Natural killer cell (primary cell): Measurements from ENCODE around the gene RAD51B. TPM values are rescaled to one million over a fixed set of nuclear protein-coding genes. Genes with fewer than 3 reads are reported as not detected.

Experiments used
- ATAC-seq, 3 donors: fragments of 150-1000 bp in 2 of 3; fragments of 200-7000 bp in 1 of 3; cut with Tn5 transposase; 1 replicate in 1 of 3; 2 replicates in 2 of 3; pipeline ENCODE4 v1.10.0; 2021; ENCODE audit warnings: mild to moderate bottlenecking in 2 of 3, moderate library complexity in 2 of 3
- DNase-seq, 2 donors: peaks; one replicate each; pipeline versions ENCODE4 v3.0.0 to v3.0.0-alpha.2; 2013 to 2021; ENCODE audit warnings: mixed read lengths in 1 of 2
- H3K27ac ChIP-seq: one replicate; pipeline ENCODE4 v1.5.1; 2013; ENCODE audit warnings: mild to moderate bottlenecking, low read length
- H3K27me3 ChIP-seq: one replicate; pipeline ENCODE4 v1.6.1; 2013; ENCODE audit warnings: low read length; ENCODE audit not compliant: control insufficient read depth, insufficient read depth
- H3K36me3 ChIP-seq: one replicate; pipeline ENCODE4 v1.6.1; 2013; ENCODE audit warnings: low read length; ENCODE audit not compliant: control insufficient read depth, insufficient read depth
- H3K4me1 ChIP-seq: one replicate; pipeline ENCODE4 v1.6.1; 2013; ENCODE audit warnings: low read length; ENCODE audit not compliant: control insufficient read depth, insufficient read depth
- H3K4me3 ChIP-seq: one replicate; pipeline ENCODE4 v1.5.1; 2013; ENCODE audit warnings: low read length
- H3K9me3 ChIP-seq: one replicate; pipeline ENCODE4 v1.6.1; 2013; ENCODE audit warnings: low read length; ENCODE audit not compliant: control insufficient read depth, insufficient read depth
- H3K27ac Mint-ChIP-seq, 2 donors: one replicate each; pipeline ENCODE4 v1.8.0; 2022; ENCODE audit warnings: mild to moderate bottlenecking in 2 of 2, mixed read lengths in 2 of 2, moderate library complexity in 1 of 2
- H3K27me3 Mint-ChIP-seq, 2 donors: one replicate each; pipeline ENCODE4 v1.8.0; 2022; ENCODE audit warnings: low read depth in 2 of 2, mixed read lengths in 2 of 2
- H3K36me3 Mint-ChIP-seq: one replicate; pipeline ENCODE4 v1.8.0; 2022; ENCODE audit warnings: mixed read lengths
- H3K4me1 Mint-ChIP-seq, 2 donors: one replicate each; pipeline ENCODE4 v1.8.0; 2022; ENCODE audit warnings: mixed read lengths in 2 of 2
- H3K4me3 Mint-ChIP-seq: one replicate; pipeline ENCODE4 v1.8.0; 2022; ENCODE audit warnings: mild to moderate bottlenecking, moderate library complexity, mixed read lengths
- H3K9me3 Mint-ChIP-seq, 2 donors: one replicate each; pipeline ENCODE4 v1.8.0; 2022; ENCODE audit warnings: mixed read lengths in 2 of 2
- WGBS: methylation state at CpG from one replicate; pipeline ENCODE4 v1.1.7; 2013; ENCODE audit warnings: missing lambda C conversion rate; ENCODE audit not compliant: insufficient coverage; 5-methylcytosine and 5-hydroxymethylcytosine counted together
- intact Hi-C: fragments of 100-400 bp; cut with micrococcal nuclease; formaldehyde crosslinking; loops from one replicate; pipeline ENCODE4 v1.14.2; 2022
- total RNA-seq, 4 donors: library from RNA; stranded (reverse); fragments of 120-200 nt in 1 of 4; gene quantifications; one replicate each; pipeline versions ENCODE4 v1.2.3 to v1.2.4, GENCODE V29; 2013 to 2022
- TF ChIP-seq, protein P1 (sequence below): fragments of 200-600 bp; IDR thresholded peaks from one replicate; pipeline ENCODE4 v1.8.0; 2022; ENCODE audit warnings: antibody characterized with exemption

RAD51B gene
- total RNA-seq, 3 donors from 2014 or later (not counting 1 experiment from before 2014, with no cell fraction given), result 28.1 to 37.6 (median 28.6) TPM

DNA sequence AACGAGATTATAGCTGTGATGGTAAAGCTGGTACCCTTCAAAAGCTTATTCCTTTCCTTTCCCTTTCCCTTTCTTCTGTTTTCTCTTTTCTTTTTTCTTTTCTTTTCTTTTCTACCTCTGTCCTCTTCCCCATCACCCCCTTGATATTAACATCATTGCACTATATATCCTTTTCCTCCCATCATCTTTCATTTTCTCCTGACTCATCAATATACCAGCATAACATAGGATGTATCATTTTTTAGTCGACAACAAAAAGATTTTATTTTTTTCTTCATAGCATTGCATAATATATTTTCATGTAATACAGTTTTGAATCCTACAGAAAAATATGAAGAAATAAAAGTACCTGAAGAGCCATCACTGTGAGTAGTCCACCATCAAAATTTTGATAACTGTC, 230.6 kb downstream of the RAD51B start:
- ATAC-seq, result no peak
- no peaks in the 10 kb centered on the region for H3K4me1 Mint-ChIP-seq
- TF ChIP-seq, protein P1, sequence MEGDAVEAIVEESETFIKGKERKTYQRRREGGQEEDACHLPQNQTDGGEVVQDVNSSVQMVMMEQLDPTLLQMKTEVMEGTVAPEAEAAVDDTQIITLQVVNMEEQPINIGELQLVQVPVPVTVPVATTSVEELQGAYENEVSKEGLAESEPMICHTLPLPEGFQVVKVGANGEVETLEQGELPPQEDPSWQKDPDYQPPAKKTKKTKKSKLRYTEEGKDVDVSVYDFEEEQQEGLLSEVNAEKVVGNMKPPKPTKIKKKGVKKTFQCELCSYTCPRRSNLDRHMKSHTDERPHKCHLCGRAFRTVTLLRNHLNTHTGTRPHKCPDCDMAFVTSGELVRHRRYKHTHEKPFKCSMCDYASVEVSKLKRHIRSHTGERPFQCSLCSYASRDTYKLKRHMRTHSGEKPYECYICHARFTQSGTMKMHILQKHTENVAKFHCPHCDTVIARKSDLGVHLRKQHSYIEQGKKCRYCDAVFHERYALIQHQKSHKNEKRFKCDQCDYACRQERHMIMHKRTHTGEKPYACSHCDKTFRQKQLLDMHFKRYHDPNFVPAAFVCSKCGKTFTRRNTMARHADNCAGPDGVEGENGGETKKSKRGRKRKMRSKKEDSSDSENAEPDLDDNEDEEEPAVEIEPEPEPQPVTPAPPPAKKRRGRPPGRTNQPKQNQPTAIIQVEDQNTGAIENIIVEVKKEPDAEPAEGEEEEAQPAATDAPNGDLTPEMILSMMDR, result no peak
- Histone ChIP-seq H3K27me3 (no peaks in the 10 kb centered on the region), H3K27ac (no peak overlapping the region), H3K9me3 (no peaks in the 10 kb centered on the region), H3K4me3 (no peak overlapping the region), H3K4me1 (no peaks in the 10 kb centered on the region), H3K36me3 (no peaks in the 10 kb centered on the region)
- no peaks in the 10 kb centered on the region for H3K9me3 Mint-ChIP-seq
- 100% methylated on average over 1 of the region's 2 CpGs for WGBS
- H3K36me3 Mint-ChIP-seq, result no peaks in the 10 kb centered on the region
- no peaks in the 10 kb centered on the region for H3K27me3 Mint-ChIP-seq
- DNase-seq, result no peak
- intact Hi-C loops, result no loop called here
- H3K27ac Mint-ChIP-seq, result no peak overlapping the region
- H3K4me3 Mint-ChIP-seq, result no peak overlapping the region

DNA sequence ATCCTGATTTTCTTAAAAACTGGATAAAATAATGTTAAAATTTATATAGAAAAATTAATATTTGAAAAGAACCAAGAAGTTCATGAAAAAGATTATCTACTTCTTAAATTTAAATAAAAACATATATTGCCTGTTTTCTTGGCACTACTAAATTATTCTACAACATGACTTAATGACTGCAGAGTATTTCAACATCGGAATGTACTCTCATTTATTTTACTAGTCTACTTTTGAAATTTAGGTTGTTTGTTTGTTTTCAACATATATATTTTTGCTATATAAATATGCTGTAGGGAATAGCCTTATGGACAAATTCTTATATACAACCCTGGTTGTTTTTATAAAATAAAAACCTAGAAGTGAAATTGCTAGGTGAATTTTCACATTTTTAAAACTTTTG, 231.6 kb downstream of the RAD51B start:
- H3K9me3 Mint-ChIP-seq, result no peaks in the 10 kb centered on the region
- WGBS, result no CpG with 5 or more reads among the region's 1 CpG
- TF ChIP-seq, protein P1, result no peak
- no peak overlapping the region for H3K4me3 Mint-ChIP-seq
- no peaks in the 10 kb centered on the region for H3K4me1 ChIP-seq
- no peaks in the 10 kb centered on the region for H3K27me3 ChIP-seq
- H3K4me3 ChIP-seq, result no peak overlapping the region
- no peaks in the 10 kb centered on the region for H3K36me3 ChIP-seq
- no peaks in the 10 kb centered on the region for H3K9me3 ChIP-seq
- no peak overlapping the region for H3K27ac ChIP-seq
- ATAC-seq, result no peak
- intact Hi-C loops, result no loop called here
- no peaks in the 10 kb centered on the region for H3K4me1 Mint-ChIP-seq
- DNase-seq, result no peak
- no peaks in the 10 kb centered on the region for H3K36me3 Mint-ChIP-seq
- no peak overlapping the region for H3K27ac Mint-ChIP-seq
- H3K27me3 Mint-ChIP-seq, result no peaks in the 10 kb centered on the region

DNA sequence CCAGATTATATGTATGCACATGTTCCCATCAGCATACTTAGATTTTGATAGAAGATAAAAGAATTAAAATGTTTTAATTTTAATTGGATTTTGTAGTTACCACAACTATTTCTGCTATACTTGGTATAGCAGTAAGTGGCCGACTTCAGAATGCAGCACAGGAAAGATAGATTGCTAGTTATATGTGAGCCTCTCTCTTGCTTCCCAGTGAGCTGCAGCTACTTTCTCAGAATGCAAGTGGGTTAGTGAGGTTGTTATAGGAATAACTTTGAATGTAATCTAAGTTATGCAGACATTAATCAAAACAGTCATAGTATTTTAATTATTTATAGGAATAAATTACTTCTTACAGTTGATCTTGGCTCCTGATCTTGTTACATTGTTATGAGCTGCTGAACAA, 240.6 kb downstream of the RAD51B start:
- WGBS, result 88% methylated on average over 1 of the region's 1 CpG
- Mint-ChIP-seq H3K9me3 (peaks cover 5 to 9% of the 10 kb centered on the region in 2 donors), H3K4me3 (no peak overlapping the region), H3K27ac (no peak overlapping the region), H3K36me3 (peaks cover 12% of the 10 kb centered on the region), H3K27me3 (no peaks in the 10 kb centered on the region), H3K4me1 (no peaks in the 10 kb centered on the region)
- Histone ChIP-seq H3K4me3 (no peak overlapping the region), H3K9me3 (no peaks in the 10 kb centered on the region), H3K36me3 (no peaks in the 10 kb centered on the region), H3K27me3 (no peaks in the 10 kb centered on the region), H3K4me1 (no peaks in the 10 kb centered on the region), H3K27ac (no peak overlapping the region)
- ATAC-seq (no peak), DNase-seq (no peak)
- intact Hi-C loops, result no loop called here
- TF ChIP-seq, protein P1, result no peak

DNA sequence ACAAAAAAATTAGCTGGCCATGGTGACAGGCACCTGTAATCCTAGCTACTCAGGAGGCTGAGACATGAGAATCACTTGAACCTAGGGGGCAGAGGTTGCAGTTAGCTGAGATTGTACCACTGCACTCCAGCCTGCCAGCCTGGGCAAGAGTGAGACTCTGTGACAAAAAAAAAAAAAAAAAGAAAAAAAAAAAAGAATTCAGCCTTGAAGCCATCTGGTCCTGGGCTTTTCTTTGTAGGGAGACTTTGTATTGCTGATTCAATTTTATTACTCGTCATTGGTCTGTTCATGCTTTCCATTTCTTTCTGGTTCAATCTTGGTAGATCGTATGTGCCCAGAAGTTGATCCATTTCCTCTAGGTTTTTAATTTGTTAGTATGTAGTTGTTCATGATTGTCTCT, 243.1 kb downstream of the RAD51B start:
- WGBS, result 93% methylated on average over 1 of the region's 2 CpGs
- Histone ChIP-seq H3K27ac (no peak overlapping the region), H3K4me3 (no peak overlapping the region), H3K4me1 (no peaks in the 10 kb centered on the region), H3K9me3 (no peaks in the 10 kb centered on the region), H3K36me3 (no peaks in the 10 kb centered on the region), H3K27me3 (no peaks in the 10 kb centered on the region)
- DNase-seq, result no peak
- no peak for ATAC-seq
- H3K4me3 Mint-ChIP-seq, result no peak overlapping the region
- intact Hi-C loops, result no loop called here
- no peaks in the 10 kb centered on the region for H3K4me1 Mint-ChIP-seq
- peaks cover 12% of the 10 kb centered on the region for H3K36me3 Mint-ChIP-seq
- peaks cover 5 to 9% of the 10 kb centered on the region in 2 donors for H3K9me3 Mint-ChIP-seq
- H3K27me3 Mint-ChIP-seq, result no peaks in the 10 kb centered on the region
- no peak overlapping the region for H3K27ac Mint-ChIP-seq
- TF ChIP-seq, protein P1, result no peak
